Activated effector memory CD4-positive, alpha-beta T cell treated with Interleukin-2 at 50 U/mL for 16 hours (primary cell): Measurements from ENCODE around the gene ZP3.
"Not testable (repeated sequence)": the region's sequence is repeated elsewhere in the genome, so short reads cannot be mapped to it uniquely, and the experiment has no call there.

Experiments used
- DNase-seq: peaks from one replicate; pipeline ENCODE4 v3.0.0-alpha.2; 2020

Gene ZP3

DNA sequence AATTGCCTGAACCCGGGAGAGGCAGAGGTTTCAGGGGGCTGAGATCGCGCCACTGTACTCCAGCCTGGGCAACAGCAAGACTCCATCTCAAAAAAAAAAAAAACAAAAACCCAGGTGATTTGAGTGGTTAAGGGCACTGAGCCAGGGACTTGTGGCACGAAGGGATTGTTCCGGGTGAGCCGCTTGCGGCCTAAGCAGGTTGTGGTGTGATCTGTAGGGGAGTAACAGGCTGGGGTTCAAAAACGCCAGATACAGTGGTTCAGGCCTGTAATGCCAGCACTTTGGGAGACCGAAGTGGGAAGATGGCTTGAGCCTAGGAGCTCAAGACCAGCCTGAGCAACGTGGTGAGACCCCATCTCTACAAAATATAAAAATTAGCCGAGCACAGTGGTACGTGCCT lies 19.1 kb downstream of the ZP3 start:
- DNase-seq, result peak; percentile 12

DNA sequence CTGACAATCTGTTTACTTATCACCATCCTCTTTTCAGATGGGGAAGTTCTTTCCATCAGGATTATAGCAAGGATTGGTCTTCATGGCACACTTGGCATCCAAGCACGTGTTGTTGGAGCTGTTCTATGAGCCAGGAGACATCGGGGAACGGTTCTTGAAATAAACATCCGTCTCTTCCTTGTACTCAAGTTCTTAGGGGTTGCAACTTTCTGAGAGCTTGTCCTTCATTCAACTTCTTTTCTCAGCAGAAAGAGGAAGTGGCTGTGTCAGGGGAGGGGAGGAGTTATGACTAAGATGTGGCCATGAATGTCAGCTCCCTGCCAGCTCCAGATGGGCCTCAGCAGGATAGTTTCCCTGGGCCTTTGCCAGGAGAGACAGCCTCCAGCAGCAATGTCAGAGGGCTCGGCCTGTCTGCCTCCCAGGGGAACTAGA lies 20.8 kb downstream of the ZP3 start:
- not testable (repeated sequence) for DNase-seq

- not testable (repeated sequence) for DNase-seq
These were observed 32.3 kb downstream of the ZP3 start for GRCh38 chr7:76457017-76457416.

- DNase-seq, result not testable (repeated sequence)
These were observed 33.8 kb downstream of the ZP3 start for GRCh38 chr7:76458504-76458903.

- DNase-seq, result not testable (repeated sequence)
These were observed 36.0 kb downstream of the ZP3 start for GRCh38 chr7:76460767-76461166.

DNA sequence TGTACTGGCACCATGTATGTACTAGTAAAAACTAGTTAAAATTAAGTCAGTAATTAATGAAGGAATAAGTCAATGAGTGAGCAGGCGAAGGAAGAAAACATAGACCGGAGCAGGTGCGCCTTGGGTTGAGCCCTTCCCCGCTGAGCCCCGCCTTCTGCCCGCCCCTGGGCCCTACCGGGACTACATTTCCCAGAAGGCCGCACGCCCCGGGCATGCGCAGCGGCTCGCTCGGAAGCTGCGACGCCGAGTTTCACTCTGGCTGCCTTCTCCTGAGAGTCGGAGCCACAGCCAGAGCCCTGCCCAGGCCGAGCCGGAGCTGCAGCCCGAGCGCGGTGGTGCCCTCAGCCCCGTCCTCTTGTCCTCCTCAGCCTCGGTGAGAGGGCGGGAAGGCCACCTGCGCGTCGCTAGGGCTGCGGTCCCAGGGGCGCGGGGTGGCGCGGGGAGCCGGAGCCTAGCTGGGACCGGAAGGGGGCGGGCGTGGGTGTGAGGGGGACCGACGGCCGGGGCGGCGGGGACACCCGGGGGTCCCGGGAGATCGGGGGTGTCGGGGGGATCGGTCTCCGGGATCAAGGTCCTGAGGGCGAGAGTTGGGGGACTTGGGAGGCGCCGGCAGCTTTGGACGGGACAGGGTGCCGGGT lies 36.8 kb downstream of the ZP3 start, which contains the start of gene DTX2:
Gene DTX2, plus strand, starts transcription at position 246 of the 638 bp plus-strand sequence. CDS start 18,801 bp downstream, outside the sequence.
- DNase-seq, result peak; percentile 67

GRCh38 chr7:76462271-76462882 lies 37.6 kb downstream of the ZP3 start:
- not testable (repeated sequence) for DNase-seq

- DNase-seq, result not testable (repeated sequence)
These were observed 40.2 kb downstream of the ZP3 start for GRCh38 chr7:76464959-76465358.

- not testable (repeated sequence) for DNase-seq
These were observed 41.2 kb downstream of the ZP3 start for GRCh38 chr7:76465950-76466349.

DNA sequence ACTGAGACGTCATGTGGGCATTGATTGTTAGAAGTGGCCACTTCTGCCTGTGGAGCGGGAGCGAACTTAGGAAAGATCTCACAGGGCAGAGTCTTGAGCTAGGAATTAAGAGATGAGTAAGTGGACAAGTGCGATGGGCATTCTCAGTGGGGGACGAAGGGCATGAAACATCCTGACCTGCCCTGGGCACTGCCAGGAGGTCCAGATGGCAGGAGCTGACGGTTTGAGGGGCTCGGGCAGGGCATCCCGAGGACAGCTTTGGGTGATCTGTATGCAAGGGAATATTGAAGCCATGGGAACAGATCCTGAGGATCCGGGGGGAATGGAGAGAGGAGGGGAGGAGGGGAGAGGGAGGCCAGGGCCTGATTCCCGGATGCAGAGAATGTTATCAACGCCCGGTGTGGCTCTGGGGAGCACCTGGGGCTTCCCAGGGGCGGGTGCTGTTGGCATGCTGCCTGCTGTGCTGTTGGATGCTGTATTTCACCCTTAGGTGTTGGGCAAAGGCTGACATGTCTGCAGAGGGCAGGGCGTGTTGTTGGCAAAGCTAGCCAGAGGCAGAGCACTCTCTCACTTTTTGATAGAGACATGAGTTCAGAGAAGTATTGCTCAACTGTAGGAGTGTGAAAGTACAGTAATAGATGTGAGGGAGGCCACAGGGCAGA lies 43.1 kb downstream of the ZP3 start:
- not testable (repeated sequence) for DNase-seq

DNA sequence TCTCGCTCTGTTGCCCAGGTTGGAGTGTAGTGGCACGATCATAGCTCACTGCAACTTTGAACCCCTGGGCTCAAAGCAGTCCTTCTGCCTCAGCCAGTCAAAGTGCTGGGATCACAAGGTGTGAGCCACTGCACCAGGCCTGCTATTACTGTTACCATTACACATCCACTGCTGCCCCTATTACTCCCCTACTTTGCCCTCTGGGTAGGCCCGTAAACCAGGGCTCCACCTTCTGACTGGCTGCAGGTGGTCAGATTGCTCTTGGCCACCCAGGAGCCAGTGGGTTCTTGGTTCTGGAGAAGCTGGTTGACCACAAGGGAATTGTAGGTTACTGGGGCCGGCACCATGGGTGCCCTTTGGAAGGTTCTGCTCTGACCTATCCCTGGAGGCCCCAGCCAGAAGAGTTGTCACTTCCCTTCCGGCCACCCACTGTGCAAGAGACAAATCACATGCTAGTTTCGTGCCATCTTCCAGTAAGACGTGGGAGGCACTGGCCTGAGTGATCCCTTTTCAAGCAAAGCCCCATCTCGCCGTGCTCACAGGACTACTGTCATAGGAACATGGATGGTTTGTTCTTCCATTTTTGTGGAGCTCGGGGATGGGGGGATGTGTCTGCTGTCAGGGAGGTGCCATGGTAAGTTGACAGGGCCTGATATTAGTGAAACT lies 46.9 kb downstream of the ZP3 start:
- not testable (repeated sequence) for DNase-seq

GRCh38 chr7:76473097-76473496 lies 48.3 kb downstream of the ZP3 start:
- DNase-seq, result not testable (repeated sequence)

DNA sequence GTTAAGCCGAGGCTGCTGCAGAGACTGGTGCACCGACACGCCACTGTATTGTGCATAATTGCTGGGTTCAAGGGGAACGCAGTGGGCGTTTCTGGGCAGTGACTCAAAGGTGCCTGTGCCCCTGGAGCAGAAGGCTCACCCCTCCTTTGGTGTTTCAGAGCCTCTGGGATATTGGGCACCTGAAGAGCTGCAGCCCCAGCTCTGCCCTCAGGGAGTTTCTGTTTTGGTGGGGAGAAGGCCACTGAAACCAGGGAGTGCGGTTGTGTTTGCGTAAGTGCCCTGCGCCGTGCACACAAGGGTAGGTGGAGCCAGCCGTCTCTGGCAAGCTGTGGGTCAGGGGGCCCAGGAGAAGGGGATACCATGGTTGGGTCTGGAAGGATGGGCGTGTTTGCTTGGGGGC lies 51.5 kb downstream of the ZP3 start:
- not testable (repeated sequence) for DNase-seq

DNA sequence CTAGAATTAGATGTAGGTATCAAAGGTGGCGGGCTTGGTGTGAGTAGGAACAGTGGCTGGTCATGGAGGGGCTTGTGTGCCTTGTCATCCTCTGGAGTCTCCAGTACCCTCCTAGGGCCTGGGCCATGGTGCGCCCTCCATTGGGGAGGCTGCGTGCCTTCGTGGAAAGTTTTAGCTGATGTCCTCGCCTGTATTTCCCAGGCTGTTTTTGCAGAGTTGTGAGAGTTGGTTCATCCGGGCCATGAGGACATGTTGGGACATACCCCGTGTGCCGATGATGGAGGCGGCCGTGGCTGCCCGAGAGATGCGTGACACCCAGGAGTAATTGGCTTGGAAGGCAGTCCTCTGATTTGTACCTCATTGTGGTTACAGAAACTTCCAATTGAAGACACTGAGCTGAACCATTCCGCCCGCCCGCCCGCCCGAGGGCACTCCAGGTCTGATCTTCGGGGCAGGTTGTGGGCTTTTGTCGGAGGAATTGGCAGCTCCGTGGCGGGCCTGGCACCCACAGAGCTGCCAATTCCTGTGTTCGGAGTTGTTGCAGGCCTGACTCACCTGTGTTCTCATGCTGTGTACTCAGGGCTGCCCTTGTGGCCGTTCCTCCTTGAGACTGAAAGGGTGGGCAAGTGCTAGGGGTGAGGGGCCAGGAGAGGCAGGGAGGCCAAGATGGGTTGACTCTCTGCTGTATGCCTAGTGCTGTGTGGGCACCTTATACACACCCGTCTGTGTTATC lies 52.2 kb downstream of the ZP3 start:
- not testable (repeated sequence) for DNase-seq

- not testable (repeated sequence) for DNase-seq
These were observed 54.9 kb downstream of the ZP3 start for GRCh38 chr7:76479628-76480027.

DNA sequence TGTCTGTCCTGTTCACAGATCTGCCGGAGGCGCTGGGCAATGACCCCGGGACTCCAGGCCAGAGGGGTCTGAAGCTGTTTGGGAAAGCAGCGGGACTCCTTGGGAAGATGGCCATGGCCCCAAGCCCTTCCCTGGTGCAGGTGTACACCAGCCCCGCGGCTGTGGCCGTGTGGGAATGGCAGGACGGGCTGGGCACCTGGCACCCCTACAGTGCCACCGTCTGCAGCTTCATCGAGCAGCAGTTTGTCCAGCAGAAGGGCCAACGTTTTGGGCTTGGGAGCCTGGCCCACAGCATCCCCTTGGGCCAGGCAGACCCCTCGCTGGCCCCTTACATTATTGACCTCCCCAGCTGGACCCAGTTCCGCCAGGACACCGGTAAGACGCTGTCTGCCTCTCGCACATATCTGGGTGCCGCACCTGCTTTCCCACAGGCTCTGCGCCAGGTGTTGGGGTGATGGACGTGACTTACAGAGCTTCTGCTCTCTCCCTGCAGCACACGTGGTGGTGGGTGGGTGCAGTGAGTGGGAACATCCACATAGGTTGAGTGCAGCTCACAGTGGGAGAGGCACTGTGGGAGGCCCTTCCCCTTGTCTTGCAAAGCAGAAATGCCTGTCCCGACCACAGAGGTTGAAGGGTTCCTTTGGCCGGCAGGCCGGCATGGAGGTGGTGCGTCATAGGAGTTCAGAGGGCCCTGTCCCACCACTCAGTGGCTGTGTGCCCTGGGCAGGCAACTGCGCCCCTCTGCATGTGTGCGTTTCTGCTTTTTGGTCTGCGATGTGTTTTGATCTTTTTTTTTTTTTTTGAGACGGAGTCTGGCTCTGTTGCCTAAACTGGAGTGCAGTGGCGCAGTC lies 55.9 kb downstream of the ZP3 start:
- not testable (repeated sequence) for DNase-seq

DNA sequence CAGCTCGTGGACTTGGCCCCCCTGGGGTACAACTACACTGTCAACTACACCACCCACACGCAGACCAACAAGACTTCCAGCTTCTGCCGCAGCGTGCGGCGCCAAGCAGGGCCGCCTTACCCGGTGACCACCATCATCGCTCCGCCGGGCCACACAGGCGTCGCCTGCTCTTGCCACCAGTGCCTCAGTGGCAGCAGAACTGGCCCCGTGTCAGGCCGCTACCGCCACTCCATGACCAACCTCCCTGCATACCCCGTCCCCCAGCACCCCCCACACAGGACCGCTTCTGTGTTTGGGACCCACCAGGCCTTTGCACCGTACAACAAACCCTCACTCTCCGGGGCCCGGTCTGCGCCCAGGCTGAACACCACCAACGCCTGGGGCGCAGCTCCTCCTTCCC lies 57.9 kb downstream of the ZP3 start:
- DNase-seq, result not testable (repeated sequence)

DNA sequence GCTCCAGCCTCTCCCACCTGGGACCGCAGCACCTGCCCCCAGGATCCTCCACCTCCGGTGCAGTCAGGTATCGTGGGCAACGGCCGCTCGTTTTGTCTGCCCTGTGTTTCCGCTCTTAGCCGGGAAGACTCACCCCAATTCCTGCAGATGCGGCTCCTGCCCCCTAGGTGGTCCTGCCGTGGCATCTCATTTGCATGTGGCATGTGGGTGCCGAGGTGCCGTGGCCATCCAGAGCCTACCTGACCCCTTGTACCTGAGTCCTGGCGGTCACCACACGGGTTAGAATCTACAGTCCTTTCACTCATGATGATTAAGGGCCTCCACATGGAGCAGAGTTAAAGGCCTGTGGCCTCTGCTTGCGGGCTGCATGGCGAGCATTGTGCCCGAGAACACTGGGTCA lies 58.3 kb downstream of the ZP3 start:
- not testable (repeated sequence) for DNase-seq

GRCh38 chr7:76484456-76484855 lies 59.7 kb downstream of the ZP3 start:
- not testable (repeated sequence) for DNase-seq

GRCh38 chr7:76485822-76486610 lies 61.3 kb downstream of the ZP3 start:
- not testable (repeated sequence) for DNase-seq

GRCh38 chr7:76486618-76487017 lies 61.9 kb downstream of the ZP3 start:
- DNase-seq, result not testable (repeated sequence)
